ENCODE results near the gene ANO10. TPM values are rescaled to one million over a fixed set of nuclear protein-coding genes. Genes with fewer than 3 reads are reported as not detected.

Gene ANO10
- total and polyA plus RNA-seq, 8 donors, result 30.3 to 52.2 (median 35.4) TPM

DNA sequence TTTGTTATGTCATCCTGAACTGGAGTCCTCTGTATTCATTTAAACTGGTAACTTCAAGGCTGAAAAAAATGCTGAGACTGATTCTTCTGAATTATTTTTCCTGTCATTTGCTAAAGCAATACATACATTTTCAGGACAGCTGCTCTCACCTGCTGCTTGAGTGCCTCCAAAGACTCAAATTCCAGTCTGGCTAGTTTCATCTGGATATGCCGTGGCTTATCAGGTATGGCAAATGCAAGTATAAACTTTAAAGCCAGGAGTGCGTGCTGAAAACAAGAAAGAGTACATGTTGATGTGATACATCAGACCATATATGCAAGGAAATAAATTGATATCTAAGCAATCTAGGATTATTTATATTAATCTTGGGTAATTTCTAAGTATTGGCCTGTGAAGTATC is 189.3 kb downstream of the ANO10 start:
- Histone ChIP-seq H3K27me3 (no peaks in the 10 kb centered on the region), H3K36me3 (no peaks in the 10 kb centered on the region), H3K9me3 (no peaks in the 10 kb centered on the region), H3K27ac (no peak overlapping the region), H3K4me3 (no peak overlapping the region), H3K4me1 (no peaks in the 10 kb centered on the region)
- intact Hi-C loops (cut with DNase I), result no loop called here
- TF ChIP-seq, protein P1, sequence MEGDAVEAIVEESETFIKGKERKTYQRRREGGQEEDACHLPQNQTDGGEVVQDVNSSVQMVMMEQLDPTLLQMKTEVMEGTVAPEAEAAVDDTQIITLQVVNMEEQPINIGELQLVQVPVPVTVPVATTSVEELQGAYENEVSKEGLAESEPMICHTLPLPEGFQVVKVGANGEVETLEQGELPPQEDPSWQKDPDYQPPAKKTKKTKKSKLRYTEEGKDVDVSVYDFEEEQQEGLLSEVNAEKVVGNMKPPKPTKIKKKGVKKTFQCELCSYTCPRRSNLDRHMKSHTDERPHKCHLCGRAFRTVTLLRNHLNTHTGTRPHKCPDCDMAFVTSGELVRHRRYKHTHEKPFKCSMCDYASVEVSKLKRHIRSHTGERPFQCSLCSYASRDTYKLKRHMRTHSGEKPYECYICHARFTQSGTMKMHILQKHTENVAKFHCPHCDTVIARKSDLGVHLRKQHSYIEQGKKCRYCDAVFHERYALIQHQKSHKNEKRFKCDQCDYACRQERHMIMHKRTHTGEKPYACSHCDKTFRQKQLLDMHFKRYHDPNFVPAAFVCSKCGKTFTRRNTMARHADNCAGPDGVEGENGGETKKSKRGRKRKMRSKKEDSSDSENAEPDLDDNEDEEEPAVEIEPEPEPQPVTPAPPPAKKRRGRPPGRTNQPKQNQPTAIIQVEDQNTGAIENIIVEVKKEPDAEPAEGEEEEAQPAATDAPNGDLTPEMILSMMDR (IDR thresholded peaks at IDR 0.05), result no peak
- no peak for ATAC-seq
- no peak for DNase-seq

DNA sequence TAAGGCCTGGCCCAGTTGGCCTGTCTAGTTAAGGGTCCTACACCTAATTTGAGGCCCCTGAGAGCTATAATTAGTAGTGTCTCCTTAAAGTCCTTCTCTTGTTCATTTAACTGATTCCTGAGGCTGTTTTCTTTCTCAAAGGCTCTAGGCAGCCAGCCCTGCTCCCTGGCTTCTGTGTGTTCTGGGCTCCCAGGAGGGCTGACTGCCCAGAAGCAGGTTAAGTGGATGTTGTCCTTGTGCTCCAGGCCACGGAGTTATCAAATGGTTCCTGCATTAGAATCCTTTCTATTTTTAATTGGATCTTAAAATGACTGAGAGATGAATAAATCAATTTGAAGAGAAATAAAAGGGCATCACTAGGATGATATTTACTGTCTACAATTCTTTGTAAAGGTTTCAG is 195.4 kb downstream of the ANO10 start:
- no peak overlapping the region for H3K27ac ChIP-seq
- intact Hi-C loops (cut with DNase I), result no loop called here
- peaks cover 0 to 12% of the 10 kb centered on the region in 2 donors for H3K9me3 ChIP-seq

DNA sequence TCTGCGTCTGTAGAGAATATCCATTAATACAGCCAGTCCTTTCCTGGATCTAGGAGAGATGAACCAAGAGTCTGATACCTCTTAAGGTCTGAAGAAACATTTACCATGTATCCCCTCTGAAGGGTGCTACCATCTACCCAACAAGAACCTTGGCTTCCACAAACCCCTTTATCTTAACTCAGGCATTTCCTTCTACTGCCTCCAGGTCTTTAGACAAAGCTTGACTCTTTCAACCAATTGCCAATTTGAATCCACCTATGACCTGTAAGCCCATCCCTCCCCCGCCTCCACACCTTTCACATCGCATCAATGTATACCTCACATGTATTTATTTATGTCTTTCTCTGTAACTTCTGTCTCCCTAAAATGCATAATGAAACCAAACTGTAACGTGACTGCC is 196.0 kb downstream of the ANO10 start:
- intact Hi-C loops (cut with DNase I), result no loop called here
- Histone ChIP-seq H3K27me3 (no peaks in the 10 kb centered on the region), H3K9me3 (peaks cover 0 to 12% of the 10 kb centered on the region in 2 donors), H3K4me1 (peaks cover 0 to 5% of the 10 kb centered on the region in 2 donors), H3K4me3 (no peak overlapping the region), H3K27ac (no peak overlapping the region), H3K36me3 (no peaks in the 10 kb centered on the region)
- TF ChIP-seq, protein P1 (IDR thresholded peaks at IDR 0.05), result no peak
- ATAC-seq, result no peak
- DNase-seq, result no peak

More for the DNA sequence above, 195.4 kb downstream of the ANO10 start:
- TF ChIP-seq, protein P1 (IDR thresholded peaks at IDR 0.05), result no peak
- no peak for DNase-seq
- Histone ChIP-seq H3K27me3 (no peaks in the 10 kb centered on the region), H3K4me3 (no peak overlapping the region), H3K4me1 (peaks cover 0 to 5% of the 10 kb centered on the region in 2 donors), H3K36me3 (no peaks in the 10 kb centered on the region)
- no peak for ATAC-seq

DNA sequence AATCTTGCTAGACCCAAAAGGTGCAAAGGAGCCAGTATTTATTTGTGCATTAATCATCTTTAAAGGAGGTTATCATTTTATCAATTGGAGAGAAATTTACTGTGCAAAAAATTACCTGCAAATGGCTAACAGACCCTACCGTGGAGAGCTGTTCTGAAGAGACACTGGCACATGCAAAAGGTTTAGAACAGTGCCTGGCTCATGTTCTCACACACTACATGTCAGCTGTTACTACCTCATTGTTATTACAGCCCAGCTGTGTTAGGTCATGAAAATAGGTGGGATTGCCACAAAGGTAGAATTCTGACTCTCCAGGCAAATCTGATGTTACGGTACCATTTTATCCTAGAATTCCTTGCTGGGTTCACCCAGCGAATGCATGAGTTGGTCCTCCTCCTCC is 198.2 kb downstream of the ANO10 start:
- H3K9me3 ChIP-seq, result peaks cover 0 to 12% of the 10 kb centered on the region in 2 donors
- DNase-seq (no peak), ATAC-seq (no peak)
- H3K4me3 ChIP-seq, result no peak overlapping the region
- no peaks in the 10 kb centered on the region for H3K27me3 ChIP-seq
- TF ChIP-seq, protein P1 (IDR thresholded peaks at IDR 0.05), result no peak
- no peak overlapping the region for H3K27ac ChIP-seq
- H3K4me1 ChIP-seq, result peaks cover 0 to 5% of the 10 kb centered on the region in 2 donors
- no peaks in the 10 kb centered on the region for H3K36me3 ChIP-seq
- intact Hi-C loops (cut with DNase I), result no loop called here

DNA sequence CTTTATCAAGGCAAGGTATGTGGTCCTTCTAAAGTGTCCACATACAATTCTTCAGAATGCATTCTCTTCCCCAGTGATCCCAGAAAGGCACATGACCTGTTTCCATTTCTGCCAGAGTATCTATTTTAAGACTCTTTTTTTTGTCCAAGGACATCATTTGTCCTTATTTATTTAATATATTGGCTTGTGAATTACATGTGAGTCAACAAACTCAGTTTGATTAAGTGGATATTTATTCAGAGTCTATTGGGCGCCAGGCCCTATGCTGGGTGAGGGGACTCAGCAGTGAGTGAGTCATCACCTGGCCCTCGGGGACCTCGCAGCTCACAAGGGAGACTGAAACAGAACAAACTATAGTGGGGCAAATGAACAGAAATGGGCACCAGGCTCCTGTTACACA is 198.7 kb downstream of the ANO10 start:
- peak overlapping the region in 1 of 2 donors; percentile 13 for H3K27ac ChIP-seq
- no peak for DNase-seq
- H3K36me3 ChIP-seq, result no peaks in the 10 kb centered on the region
- H3K27me3 ChIP-seq, result no peaks in the 10 kb centered on the region
- peaks cover 0 to 5% of the 10 kb centered on the region in 2 donors for H3K4me1 ChIP-seq
- TF ChIP-seq, protein P1 (IDR thresholded peaks at IDR 0.05), result no peak
- H3K9me3 ChIP-seq, result peaks cover 0 to 12% of the 10 kb centered on the region in 2 donors
- no peak overlapping the region for H3K4me3 ChIP-seq
- peak; percentile 34 for ATAC-seq
- intact Hi-C loops (cut with DNase I), result no loop called here

All from left lung (tissue), 10 donors.